ENCODE measurements around the gene MEGF11. TPM values are rescaled to one million over a fixed set of nuclear protein-coding genes. Genes with fewer than 3 reads are reported as not detected.
A peak's percentile ranks its signal among the peaks of the same experiment; 100 is the strongest.

Gene MEGF11
- polyA plus RNA-seq, 1 of the 3 experiments (the other 2 are of a cell fraction), result not detected

DNA sequence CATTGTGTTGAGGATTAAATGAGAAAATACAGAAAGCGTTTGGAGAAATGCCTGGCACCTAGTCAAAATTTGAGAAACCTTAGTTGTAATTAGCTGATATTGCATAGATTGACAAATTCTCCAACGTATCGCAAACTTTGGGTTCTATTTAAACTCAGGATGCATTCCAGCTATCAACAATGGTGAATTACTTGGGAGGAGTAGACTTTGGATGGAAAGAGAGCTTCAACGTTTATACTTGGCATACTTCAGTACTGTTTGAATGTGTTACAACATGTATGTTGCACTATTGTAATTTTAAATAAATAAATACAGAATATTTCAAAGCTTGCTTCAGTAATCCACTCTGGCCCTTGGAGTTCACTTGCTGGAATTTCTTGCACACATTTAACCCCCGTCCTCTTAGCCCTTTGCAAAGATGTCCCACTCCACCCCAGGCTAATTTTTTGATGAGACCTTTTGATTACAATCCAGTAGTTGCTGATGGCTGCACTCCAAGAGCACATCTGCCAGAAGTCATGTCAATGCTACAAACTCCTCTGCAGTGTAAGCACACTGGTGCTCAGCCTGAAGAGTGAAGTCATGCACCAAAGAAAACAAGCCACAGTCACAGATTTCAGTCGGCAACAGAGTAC is 35.1 kb upstream of the MEGF11 start:
- peak; percentile 49 for DNase-seq
- peaks cover 17% of the 10 kb centered on the region in 2 experiments; a peak in 3 of 4 replicates for H3K4me1 ChIP-seq (ENCODE audit: control insufficient read depth in 1 of 2, insufficient read depth in 2 of 2, low read depth in 1 of 2, low read length in 1 of 2)
- TF ChIP-seq GATA2 (CRISPR knock-in tag; IDR thresholded peaks at IDR 0.05) (no peak), RCOR1 (IDR thresholded peaks at IDR 0.05; ENCODE audit: low read length) (peak; percentile 66; the same call in 1 of the 2 replicates), MXI1 (IDR thresholded peaks at IDR 0.05; ENCODE audit: low read depth, low read length) (peak; percentile 44; the same call in 1 of the 2 replicates), CHD2 (IDR thresholded peaks at IDR 0.05; ENCODE audit: low read length, partially characterized antibody) (no peak), EP300 (IDR thresholded peaks at IDR 0.05; ENCODE audit: borderline replicate concordance in 1 of 2, low read depth in 1 of 2, low read length in 1 of 2) (peak in 1 of 2 experiments; percentile 19; a peak in 1 of 4 replicates), TCF12 (IDR thresholded peaks at IDR 0.05) (no peak), ELF1 (IDR thresholded peaks at IDR 0.05) (no peak)

DNA sequence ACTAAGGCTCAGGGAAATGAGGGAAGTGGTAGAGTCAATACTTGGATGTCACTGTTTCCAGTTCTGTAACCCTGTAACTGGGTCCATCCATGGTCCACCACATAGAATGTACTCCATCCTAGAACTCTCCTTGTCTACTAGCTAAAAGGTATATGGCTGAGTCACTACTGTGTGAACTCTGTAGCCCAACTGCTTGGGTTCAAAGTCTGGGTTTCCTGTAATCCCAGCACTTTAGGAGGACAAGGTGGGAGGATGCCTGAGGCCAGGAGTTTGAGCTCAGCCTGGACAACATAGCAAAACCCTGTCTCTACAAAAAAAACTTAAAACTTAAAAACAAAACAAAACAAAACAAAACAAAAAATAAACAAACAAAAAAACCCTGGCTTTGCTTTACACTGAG is 34.5 kb upstream of the MEGF11 start:
- TF ChIP-seq TEAD4 (IDR thresholded peaks at IDR 0.05; ENCODE audit: borderline replicate concordance, insufficient read depth) (no peak), RAD21 (IDR thresholded peaks at IDR 0.05; ENCODE audit: low read length) (no peak), GABPA (IDR thresholded peaks at IDR 0.05; ENCODE audit: low read depth) (no peak), NRF1 (IDR thresholded peaks at IDR 0.05; ENCODE audit: low read depth, low read length) (no peak), SMC3 (IDR thresholded peaks at IDR 0.05; ENCODE audit: low read depth, low read length) (no peak), ELF1 (IDR thresholded peaks at IDR 0.05) (no peak), FOSL2 (IDR thresholded peaks at IDR 0.05; ENCODE audit: borderline replicate concordance, low read depth) (no peak), MXI1 (IDR thresholded peaks at IDR 0.05; ENCODE audit: low read depth, low read length) (no peak), FOXM1 (IDR thresholded peaks at IDR 0.05; ENCODE audit: low read depth) (no peak), TCF12 (IDR thresholded peaks at IDR 0.05) (no peak), YY1 (IDR thresholded peaks at IDR 0.05; ENCODE audit: low read depth) (no peak), EP300 (IDR thresholded peaks at IDR 0.05; ENCODE audit: borderline replicate concordance in 1 of 2, low read depth in 1 of 2, low read length in 1 of 2) (no peak), SIN3A (IDR thresholded peaks at IDR 0.05; ENCODE audit: borderline replicate concordance, low read depth, low read length) (no peak), RXRA (IDR thresholded peaks at IDR 0.05; ENCODE audit: borderline replicate concordance, low read depth) (no peak)
- TF ChIP-seq, protein P1, sequence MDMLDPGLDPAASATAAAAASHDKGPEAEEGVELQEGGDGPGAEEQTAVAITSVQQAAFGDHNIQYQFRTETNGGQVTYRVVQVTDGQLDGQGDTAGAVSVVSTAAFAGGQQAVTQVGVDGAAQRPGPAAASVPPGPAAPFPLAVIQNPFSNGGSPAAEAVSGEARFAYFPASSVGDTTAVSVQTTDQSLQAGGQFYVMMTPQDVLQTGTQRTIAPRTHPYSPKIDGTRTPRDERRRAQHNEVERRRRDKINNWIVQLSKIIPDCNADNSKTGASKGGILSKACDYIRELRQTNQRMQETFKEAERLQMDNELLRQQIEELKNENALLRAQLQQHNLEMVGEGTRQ (IDR thresholded peaks at IDR 0.05; ENCODE audit: borderline replicate concordance, low read depth, low read length), result no peak
- TF ChIP-seq, protein P2, sequence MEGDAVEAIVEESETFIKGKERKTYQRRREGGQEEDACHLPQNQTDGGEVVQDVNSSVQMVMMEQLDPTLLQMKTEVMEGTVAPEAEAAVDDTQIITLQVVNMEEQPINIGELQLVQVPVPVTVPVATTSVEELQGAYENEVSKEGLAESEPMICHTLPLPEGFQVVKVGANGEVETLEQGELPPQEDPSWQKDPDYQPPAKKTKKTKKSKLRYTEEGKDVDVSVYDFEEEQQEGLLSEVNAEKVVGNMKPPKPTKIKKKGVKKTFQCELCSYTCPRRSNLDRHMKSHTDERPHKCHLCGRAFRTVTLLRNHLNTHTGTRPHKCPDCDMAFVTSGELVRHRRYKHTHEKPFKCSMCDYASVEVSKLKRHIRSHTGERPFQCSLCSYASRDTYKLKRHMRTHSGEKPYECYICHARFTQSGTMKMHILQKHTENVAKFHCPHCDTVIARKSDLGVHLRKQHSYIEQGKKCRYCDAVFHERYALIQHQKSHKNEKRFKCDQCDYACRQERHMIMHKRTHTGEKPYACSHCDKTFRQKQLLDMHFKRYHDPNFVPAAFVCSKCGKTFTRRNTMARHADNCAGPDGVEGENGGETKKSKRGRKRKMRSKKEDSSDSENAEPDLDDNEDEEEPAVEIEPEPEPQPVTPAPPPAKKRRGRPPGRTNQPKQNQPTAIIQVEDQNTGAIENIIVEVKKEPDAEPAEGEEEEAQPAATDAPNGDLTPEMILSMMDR (IDR thresholded peaks at IDR 0.05), result no peak
- TF ChIP-seq, protein P3, sequence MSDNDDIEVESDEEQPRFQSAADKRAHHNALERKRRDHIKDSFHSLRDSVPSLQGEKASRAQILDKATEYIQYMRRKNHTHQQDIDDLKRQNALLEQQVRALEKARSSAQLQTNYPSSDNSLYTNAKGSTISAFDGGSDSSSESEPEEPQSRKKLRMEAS (IDR thresholded peaks at IDR 0.05; ENCODE audit: low read depth), result no peak
- TF ChIP-seq, protein P4, sequence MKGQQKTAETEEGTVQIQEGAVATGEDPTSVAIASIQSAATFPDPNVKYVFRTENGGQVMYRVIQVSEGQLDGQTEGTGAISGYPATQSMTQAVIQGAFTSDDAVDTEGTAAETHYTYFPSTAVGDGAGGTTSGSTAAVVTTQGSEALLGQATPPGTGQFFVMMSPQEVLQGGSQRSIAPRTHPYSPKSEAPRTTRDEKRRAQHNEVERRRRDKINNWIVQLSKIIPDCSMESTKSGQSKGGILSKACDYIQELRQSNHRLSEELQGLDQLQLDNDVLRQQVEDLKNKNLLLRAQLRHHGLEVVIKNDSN (IDR thresholded peaks at IDR 0.05; ENCODE audit: borderline replicate concordance, low read depth), result no peak
- Histone ChIP-seq H3K4me2 (no peak overlapping the region), H4K20me1 (ENCODE audit: insufficient read depth) (no peaks in the 10 kb centered on the region), H3K4me1 (ENCODE audit: control insufficient read depth in 1 of 2, insufficient read depth in 2 of 2, low read depth in 1 of 2, low read length in 1 of 2) (peaks cover 17% of the 10 kb centered on the region in 2 experiments; a peak in 3 of 4 replicates), H3F3A (replicated peaks; ENCODE audit: insufficient read depth) (peaks cover 7% of the 10 kb centered on the region), H2AFZ (ENCODE audit: low read depth) (no peak overlapping the region), H3K9ac (no peak overlapping the region), H3K79me2 (ENCODE audit: insufficient read depth) (no peaks in the 10 kb centered on the region; the same call in 1 of the 2 replicates), H3K27me3 (ENCODE audit: insufficient read depth) (no peaks in the 10 kb centered on the region), H3K9me2 (no peaks in the 10 kb centered on the region), H3K9me3 (no peaks in the 10 kb centered on the region), H3K36me3 (replicated peaks in 1 of 2; ENCODE audit: control insufficient read depth in 1 of 2, insufficient read depth in 2 of 2, low read length in 1 of 2) (no peaks in the 10 kb centered on the region), H3K4me3 (ENCODE audit: low read depth in 2 of 2, low read length in 1 of 2) (no peak overlapping the region), H3K27ac (ENCODE audit: low read depth in 2 of 2, low read length in 1 of 2) (no peak overlapping the region)
- no peak for DNase-seq
- POLR2A ChIA-PET, result no interaction called here
- CTCF ChIA-PET, result interaction anchor here (0.6 to 5.6 kb wide), 18 partner anchors 9 to 887 kb away, joined by 3 to 40 read pairs (median 4); no protein-coding TSS in a partner anchor

More for the DNA sequence above, 35.1 kb upstream of the MEGF11 start:
- H3K79me2 ChIP-seq (ENCODE audit: insufficient read depth), result no peaks in the 10 kb centered on the region; the same call in 1 of the 2 replicates
- H3K4me2 ChIP-seq, result no peak overlapping the region
- H4K20me1 ChIP-seq (ENCODE audit: insufficient read depth), result no peaks in the 10 kb centered on the region
- CTCF ChIA-PET, result interaction anchor here (0.6 to 5.6 kb wide), 18 partner anchors 8 to 888 kb away, joined by 3 to 40 read pairs (median 4); no protein-coding TSS in a partner anchor
- no peak overlapping the region for H3K27ac ChIP-seq (ENCODE audit: low read depth in 2 of 2, low read length in 1 of 2)
- no peak overlapping the region for H3K4me3 ChIP-seq (ENCODE audit: low read depth in 2 of 2, low read length in 1 of 2)
- H2AFZ ChIP-seq (ENCODE audit: low read depth), result no peak overlapping the region
- no peaks in the 10 kb centered on the region for H3K27me3 ChIP-seq (ENCODE audit: insufficient read depth)
- H3K9me3 ChIP-seq, result no peaks in the 10 kb centered on the region
- H3K9me2 ChIP-seq, result no peaks in the 10 kb centered on the region
- no peak overlapping the region for H3K9ac ChIP-seq
- WGBS (ENCODE audit: low lambda C conversion rate), result 61% methylated on average over 6 of the region's 6 CpGs
- peaks cover 8% of the 10 kb centered on the region for H3F3A ChIP-seq (replicated peaks; ENCODE audit: insufficient read depth)
- no peaks in the 10 kb centered on the region for H3K36me3 ChIP-seq (replicated peaks in 1 of 2; ENCODE audit: control insufficient read depth in 1 of 2, insufficient read depth in 2 of 2, low read length in 1 of 2)
- POLR2A ChIA-PET, result no interaction called here
